CD4-positive, alpha-beta T cell treated with Interleukin-6 for 4 hours (primary cell): Measurements from ENCODE around the gene KLHDC9.
A peak's percentile ranks its signal among the peaks of the same experiment; 100 is the strongest.

ENCODE experiments used
- DNase-seq: peaks from one replicate; pipeline ENCODE4 v3.0.0-alpha.2; 2020; ENCODE audit warnings: mixed read lengths

Gene KLHDC9

GRCh38 chr1:161133220-161133740, 35.1 kb downstream of the KLHDC9 start:
- DNase-seq, result no peak

- no peak for DNase-seq
Observed at GRCh38 chr1:161137881-161138280, 39.7 kb downstream of the KLHDC9 start.

- no peak for DNase-seq
Observed at GRCh38 chr1:161138431-161138830, 40.3 kb downstream of the KLHDC9 start.

- DNase-seq, result peak; percentile 64
Observed at GRCh38 chr1:161139766-161140165, 41.6 kb downstream of the KLHDC9 start.

GRCh38 chr1:161140755-161141400, 42.7 kb downstream of the KLHDC9 start:
- no peak for DNase-seq

- no peak for DNase-seq
Observed at GRCh38 chr1:161145832-161146231, 47.7 kb downstream of the KLHDC9 start.
